Esophagus muscularis mucosa (tissue), 3 donors: ENCODE measurements around the gene NUP210.

Experiments
- CTCF ChIP-seq, 3 experiments: fragments of 200-600 bp in 2 of 3; fragments of 450-650 bp in 1 of 3; sonication (generic) in 2 of 3; IDR thresholded peaks; one replicate each; pipeline ENCODE4 v1.5.1; 2017 to 2019; ENCODE audit warnings: antibody characterized with exemption in 3 of 3, mild to moderate bottlenecking in 2 of 3, moderate library complexity in 1 of 3
- POLR2A ChIP-seq: fragments of 450-650 bp; IDR thresholded peaks from one replicate; pipeline ENCODE4 v1.6.1; 2017; ENCODE audit warnings: antibody characterized with exemption, moderate library complexity, mild to moderate bottlenecking, low read depth

GRCh38 chr3:13277860-13278531 is 142.1 kb downstream of the NUP210 start:
- TF ChIP-seq POLR2A = no peak
- TF ChIP-seq CTCF (IDR thresholded peaks at IDR 0.05) = no peak
